Nephron progenitor cell (in vitro differentiated cells): ENCODE data around the gene SETD1A.

ENCODE experiments used
- DNase-seq: peaks from one replicate; pipeline ENCODE4 v3.0.0; 2021
- H3K27ac Mint-ChIP-seq: 2 replicates; pipeline ENCODE4 v1.8.0; 2021; ENCODE audit warnings: mild to moderate bottlenecking, moderate library complexity, mixed read lengths
- H3K27me3 Mint-ChIP-seq: 2 replicates; pipeline ENCODE4 v1.8.0; 2021; ENCODE audit warnings: mild to moderate bottlenecking, low read depth, mixed read lengths; ENCODE audit not compliant: poor library complexity
- H3K36me3 Mint-ChIP-seq: 2 replicates; pipeline ENCODE4 v1.8.0; 2021; ENCODE audit warnings: low read depth, mixed read lengths
- H3K4me1 Mint-ChIP-seq: 2 replicates; pipeline ENCODE4 v1.8.0; 2021; ENCODE audit warnings: mixed read lengths
- H3K4me3 Mint-ChIP-seq: 2 replicates; pipeline ENCODE4 v1.8.0; 2021; ENCODE audit warnings: mild to moderate bottlenecking, moderate library complexity, mixed read lengths
- H3K9me3 Mint-ChIP-seq: 2 replicates; pipeline ENCODE4 v1.8.0; 2021; ENCODE audit warnings: mild to moderate bottlenecking, moderate library complexity, mixed read lengths
- TF ChIP-seq, protein P1 (sequence below): fragments of 200-600 bp; sonication (generic); IDR thresholded peaks from 2 replicates; pipeline ENCODE4 v1.5.0; 2021; ENCODE audit warnings: antibody characterized with exemption

Gene SETD1A

GRCh38 chr16:30983289-30983889 lies 25.8 kb downstream of the SETD1A start:
- no peak for DNase-seq

DNA sequence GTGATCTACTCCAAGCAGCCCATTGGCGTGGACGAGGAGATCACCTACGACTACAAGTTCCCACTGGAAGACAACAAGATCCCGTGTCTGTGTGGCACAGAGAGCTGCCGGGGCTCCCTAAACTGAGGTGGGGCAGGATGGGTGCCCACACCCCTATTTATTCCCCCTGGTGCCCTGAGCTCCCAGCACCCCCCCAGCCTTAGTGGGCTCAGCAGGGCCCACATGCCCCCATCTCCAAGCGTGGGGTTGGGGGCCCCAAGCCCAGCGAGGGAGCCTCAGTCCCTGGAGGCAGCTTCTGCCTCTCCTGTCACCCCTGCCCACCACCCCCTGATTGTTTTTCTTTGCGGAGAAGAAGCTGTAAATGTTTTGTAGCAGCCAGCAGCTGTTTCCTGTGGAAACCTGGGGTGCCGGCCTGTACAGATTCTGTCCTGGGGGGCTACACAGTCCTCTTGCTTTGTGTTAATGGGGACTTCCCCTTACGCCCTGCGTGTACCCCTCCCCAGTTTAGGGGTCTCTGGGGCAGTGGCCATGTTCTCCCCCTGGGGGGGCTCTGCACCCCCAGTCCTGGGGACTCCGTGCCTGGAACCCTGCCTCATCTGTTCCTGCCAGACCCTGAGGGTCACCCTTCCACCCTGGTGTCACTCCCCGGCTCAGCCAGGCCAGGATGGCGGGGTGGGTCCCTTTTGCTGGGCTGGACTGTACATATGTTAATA lies 26.5 kb downstream of the SETD1A start:
- TF ChIP-seq, protein P1, sequence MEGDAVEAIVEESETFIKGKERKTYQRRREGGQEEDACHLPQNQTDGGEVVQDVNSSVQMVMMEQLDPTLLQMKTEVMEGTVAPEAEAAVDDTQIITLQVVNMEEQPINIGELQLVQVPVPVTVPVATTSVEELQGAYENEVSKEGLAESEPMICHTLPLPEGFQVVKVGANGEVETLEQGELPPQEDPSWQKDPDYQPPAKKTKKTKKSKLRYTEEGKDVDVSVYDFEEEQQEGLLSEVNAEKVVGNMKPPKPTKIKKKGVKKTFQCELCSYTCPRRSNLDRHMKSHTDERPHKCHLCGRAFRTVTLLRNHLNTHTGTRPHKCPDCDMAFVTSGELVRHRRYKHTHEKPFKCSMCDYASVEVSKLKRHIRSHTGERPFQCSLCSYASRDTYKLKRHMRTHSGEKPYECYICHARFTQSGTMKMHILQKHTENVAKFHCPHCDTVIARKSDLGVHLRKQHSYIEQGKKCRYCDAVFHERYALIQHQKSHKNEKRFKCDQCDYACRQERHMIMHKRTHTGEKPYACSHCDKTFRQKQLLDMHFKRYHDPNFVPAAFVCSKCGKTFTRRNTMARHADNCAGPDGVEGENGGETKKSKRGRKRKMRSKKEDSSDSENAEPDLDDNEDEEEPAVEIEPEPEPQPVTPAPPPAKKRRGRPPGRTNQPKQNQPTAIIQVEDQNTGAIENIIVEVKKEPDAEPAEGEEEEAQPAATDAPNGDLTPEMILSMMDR = no peak
- H3K4me3 Mint-ChIP-seq = no peak overlapping the region
- peaks cover 10% of the 10 kb centered on the region for H3K36me3 Mint-ChIP-seq
- no peaks in the 10 kb centered on the region for H3K9me3 Mint-ChIP-seq
- DNase-seq = no peak
- H3K27ac Mint-ChIP-seq = peak overlapping the region; percentile 48
- H3K27me3 Mint-ChIP-seq = peaks cover 6% of the 10 kb centered on the region
- peaks cover 5% of the 10 kb centered on the region for H3K4me1 Mint-ChIP-seq

More at GRCh38 chr16:30983289-30983889, 25.8 kb downstream of the SETD1A start:
- TF ChIP-seq, protein P1 = no peak
- Mint-ChIP-seq H3K9me3 (no peaks in the 10 kb centered on the region), H3K27ac (no peak overlapping the region), H3K27me3 (peaks cover 3% of the 10 kb centered on the region), H3K36me3 (peaks cover 14% of the 10 kb centered on the region), H3K4me3 (no peak overlapping the region), H3K4me1 (peaks cover 5% of the 10 kb centered on the region)

GRCh38 chr16:30984669-30985400 lies 27.3 kb downstream of the SETD1A start, which contains the start of gene HSD3B7:
Gene HSD3B7, plus strand, starts transcription at chr16:30985207. Its CDS starts 452 bp downstream, at chr16:30985659.
- Mint-ChIP-seq H3K36me3 (peaks cover 10% of the 10 kb centered on the region), H3K4me1 (peaks cover 5% of the 10 kb centered on the region), H3K4me3 (peak within 1 kb of the TSS; percentile 44), H3K27me3 (peaks cover 6% of the 10 kb centered on the region), H3K27ac (peak within 1 kb of the TSS; percentile 48), H3K9me3 (no peaks in the 10 kb centered on the region)
- TF ChIP-seq, protein P1 = peak; percentile 85
- DNase-seq = peak; percentile 97

- H3K27me3 Mint-ChIP-seq = peaks cover 3% of the 10 kb centered on the region
- no peak for DNase-seq
- H3K4me1 Mint-ChIP-seq = peaks cover 5% of the 10 kb centered on the region
- TF ChIP-seq, protein P1 = no peak
- no peak overlapping the region for H3K27ac Mint-ChIP-seq
- peaks cover 10% of the 10 kb centered on the region for H3K36me3 Mint-ChIP-seq
- peak overlapping the region; percentile 44 for H3K4me3 Mint-ChIP-seq
- H3K9me3 Mint-ChIP-seq = no peaks in the 10 kb centered on the region
These were observed 28.0 kb downstream of the SETD1A start for GRCh38 chr16:30985401-30986128.

- Mint-ChIP-seq H3K4me1 (peaks cover 5% of the 10 kb centered on the region), H3K9me3 (no peaks in the 10 kb centered on the region), H3K27me3 (peaks cover 3% of the 10 kb centered on the region), H3K4me3 (no peak overlapping the region), H3K27ac (no peak overlapping the region), H3K36me3 (peaks cover 6% of the 10 kb centered on the region)
- TF ChIP-seq, protein P1 = no peak
- DNase-seq = no peak
These were observed 28.8 kb downstream of the SETD1A start for GRCh38 chr16:30986129-30986991.
